NB4 (cell line): ENCODE measurements around the gene FUBP3.
"Not testable (repeated sequence)": the region's sequence is repeated elsewhere in the genome, so short reads cannot be mapped to it uniquely, and the experiment has no call there.

Source experiments
- DNase-seq: peaks from one replicate; pipeline ENCODE4 v3.0.0; 2010; ENCODE audit warnings: low read depth
- H3K4me3 ChIP-seq: one replicate; pipeline ENCODE4 v1.5.1; 2011; ENCODE audit warnings: mild to moderate bottlenecking, low read depth, low read length, moderate library complexity
- CTCF ChIP-seq: IDR thresholded peaks from one replicate; pipeline ENCODE4 v1.5.1; 2012; ENCODE audit warnings: low read depth, low read length
- MAX ChIP-seq: IDR thresholded peaks from 2 replicates; pipeline ENCODE4 v1.6.1; 2011; ENCODE audit warnings: low read depth, low read length
- MYC ChIP-seq: IDR thresholded peaks from 2 replicates; pipeline ENCODE4 v1.6.1; 2011; ENCODE audit warnings: low read depth, low read length
- POLR2A ChIP-seq: IDR thresholded peaks from 2 replicates; pipeline ENCODE4 v1.6.1; 2011; ENCODE audit warnings: mild to moderate bottlenecking; ENCODE audit not compliant: insufficient read length; ENCODE audit errors: extremely low read depth

The FUBP3 gene

GRCh38 chr9:130554606-130555005, 24.8 kb upstream of the FUBP3 start:
- TF ChIP-seq CTCF (no peak), MAX (no peak), POLR2A (no peak), MYC (no peak)
- no peak for DNase-seq
- no peak overlapping the region for H3K4me3 ChIP-seq

GRCh38 chr9:130555061-130555460, 24.3 kb upstream of the FUBP3 start:
- no peak for DNase-seq
- H3K4me3 ChIP-seq: no peak overlapping the region
- TF ChIP-seq MYC: no peak
- no peak for TF ChIP-seq CTCF
- no peak for TF ChIP-seq POLR2A
- no peak for TF ChIP-seq MAX

- H3K4me3 ChIP-seq: no peak overlapping the region
- TF ChIP-seq POLR2A: no peak
- TF ChIP-seq CTCF: no peak
- no peak for DNase-seq
Observed at GRCh38 chr9:130555968-130556367, 23.4 kb upstream of the FUBP3 start.

- DNase-seq: no peak
- TF ChIP-seq POLR2A (no peak), MAX (no peak), CTCF (no peak), MYC (no peak)
- H3K4me3 ChIP-seq: no peak overlapping the region
Observed at GRCh38 chr9:130556396-130557076, 22.8 kb upstream of the FUBP3 start.

- DNase-seq: no peak
- no peak for TF ChIP-seq MAX
- TF ChIP-seq POLR2A: no peak
- no peak for TF ChIP-seq MYC
- TF ChIP-seq CTCF: no peak
- no peak overlapping the region for H3K4me3 ChIP-seq
Observed at GRCh38 chr9:130557077-130557468, 22.3 kb upstream of the FUBP3 start.

GRCh38 chr9:130561056-130561455, 18.3 kb upstream of the FUBP3 start:
- DNase-seq: no peak
- H3K4me3 ChIP-seq: no peak overlapping the region
- TF ChIP-seq MYC (no peak), CTCF (no peak), POLR2A (no peak), MAX (no peak)

GRCh38 chr9:130562525-130562924, 16.9 kb upstream of the FUBP3 start:
- DNase-seq, H3K4me3 ChIP-seq: not testable (repeated sequence)
